Subcutaneous abdominal adipose tissue (tissue), 5 donors: Measurements from ENCODE around the gene DET1.

Source experiments
- H3K27ac ChIP-seq: one replicate; pipeline ENCODE4 v1.7.0; 2013; ENCODE audit warnings: low read depth, mild to moderate bottlenecking, inconsistent platforms, low read length, moderate library complexity
- H3K27me3 ChIP-seq, 5 donors: one replicate each; pipeline ENCODE4 v1.7.0; 2013; ENCODE audit warnings: low read length in 5 of 5, inconsistent platforms in 1 of 5; ENCODE audit not compliant: control insufficient read depth in 5 of 5, insufficient read depth in 4 of 5
- H3K36me3 ChIP-seq, 5 donors: one replicate each; pipeline ENCODE4 v1.7.0; 2013; ENCODE audit warnings: low read length in 5 of 5; ENCODE audit not compliant: control insufficient read depth in 5 of 5, insufficient read depth in 5 of 5
- H3K4me1 ChIP-seq, 5 donors: one replicate each; pipeline ENCODE4 v1.7.0; 2013; ENCODE audit warnings: low read length in 5 of 5, mild to moderate bottlenecking in 3 of 5, moderate library complexity in 1 of 5; ENCODE audit not compliant: control insufficient read depth in 5 of 5, insufficient read depth in 5 of 5
- H3K4me3 ChIP-seq, 5 donors: one replicate each; pipeline ENCODE4 v1.7.0; 2013; ENCODE audit warnings: low read length in 5 of 5, low read depth in 1 of 5
- H3K9ac ChIP-seq, 5 donors: one replicate each; pipeline ENCODE4 v1.7.0; 2013; ENCODE audit warnings: low read length in 5 of 5, mild to moderate bottlenecking in 4 of 5, moderate library complexity in 3 of 5
- H3K9me3 ChIP-seq, 5 donors: one replicate each; pipeline ENCODE4 v1.7.0; 2013; ENCODE audit warnings: low read length in 5 of 5; ENCODE audit not compliant: control insufficient read depth in 5 of 5
- donor health status: healthy.
- donor health status: healthy.
- donor health status: healthy.
- donor health status: healthy.
- donor health status: healthy.

Gene DET1

DNA sequence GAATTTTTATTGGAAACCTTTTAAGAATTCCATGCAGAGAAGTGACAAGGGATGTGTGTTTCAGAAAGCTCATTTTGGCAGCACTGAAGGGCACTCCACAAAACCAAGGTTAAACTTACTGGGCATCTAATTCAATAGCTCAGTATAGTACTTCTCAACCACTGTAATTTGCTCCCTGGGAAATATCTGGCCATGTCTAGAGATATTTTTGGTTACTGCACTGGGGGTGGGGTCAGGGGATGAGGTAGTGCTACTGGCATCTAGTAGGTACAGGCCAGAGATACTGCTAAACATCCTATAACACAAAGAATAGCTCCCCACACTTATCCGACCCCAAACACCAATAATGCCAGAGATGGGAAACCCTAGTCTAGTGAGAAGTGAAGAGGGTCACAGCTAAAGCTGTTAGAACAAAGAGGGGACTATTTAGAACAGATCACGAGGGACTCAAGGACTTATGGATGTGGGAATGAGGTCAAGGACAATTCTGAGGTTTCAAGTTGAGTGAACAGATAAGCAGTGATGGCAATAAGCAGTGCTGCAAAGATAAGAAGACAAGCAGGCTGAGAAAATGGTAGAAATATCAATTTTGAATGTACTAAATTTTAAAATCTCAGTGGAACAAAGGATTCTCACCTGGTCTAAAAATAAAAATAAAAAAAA lies 82.5 kb downstream of the DET1 start:
- H3K27ac ChIP-seq, result no peak overlapping the region
- H3K9ac ChIP-seq, result no peak overlapping the region
- no peaks in the 10 kb centered on the region for H3K27me3 ChIP-seq
- peaks cover 29 to 60% (median 48%) of the 10 kb centered on the region in 5 donors for H3K36me3 ChIP-seq
- H3K9me3 ChIP-seq, result no peaks in the 10 kb centered on the region
- H3K4me1 ChIP-seq, result peaks cover 0 to 29% (median 24%) of the 10 kb centered on the region in 5 donors
- no peak overlapping the region for H3K4me3 ChIP-seq
